Activated CD4-positive, alpha-beta T cell treated with anti-CD3 and anti-CD28 coated beads for 36 hours (primary cell): Measurements from ENCODE around the gene ZNF543. TPM values are rescaled to one million over a fixed set of nuclear protein-coding genes. Genes with fewer than 3 reads are reported as not detected.

ENCODE experiments used
- total RNA-seq, 2 experiments: library from RNA; stranded (reverse); gene quantifications; one replicate each; pipeline ENCODE4 v1.2.3, GENCODE V29; 2021

The ZNF543 gene
- total RNA-seq, 2 experiments from 2014 or later: 5.8 to 6.2 TPM

Other genes with a start within 250 kb of the ZNF543 start
- gene USP29, start 200.5 kb upstream of the ZNF543 start, total RNA-seq: not detected
- gene ZIM3, start 175.3 kb upstream of the ZNF543 start, total RNA-seq: not detected
- gene DUXA, start 153.0 kb upstream of the ZNF543 start, total RNA-seq: not detected
- gene ZNF264, start 129.0 kb upstream of the ZNF543 start, total RNA-seq: 10 to 100 TPM; 14.8 to 21.1 TPM
- under 1 TPM; 0.55 to 0.79 TPM for gene AURKC, start 89.4 kb upstream of the ZNF543 start, total RNA-seq
- 1 to 10 TPM; 6.4 to 7.1 TPM for gene ZNF805, start 79.8 kb upstream of the ZNF543 start, total RNA-seq
- gene ZNF460, start 40.0 kb upstream of the ZNF543 start, total RNA-seq: 10 to 100 TPM; 52.4 to 59.8 TPM
- 1 to 10 TPM; 6.2 TPM for gene ZNF304, start 30.8 kb downstream of the ZNF543 start, total RNA-seq
- gene TRAPPC2B, start 43.1 kb downstream of the ZNF543 start, total RNA-seq: 1 to 10 TPM; 3.2 to 6.1 TPM
- gene ZNF547, start 43.1 kb downstream of the ZNF543 start, total RNA-seq: 1 to 10 TPM; 1.5 to 1.7 TPM
- gene ZNF548, start 69.4 kb downstream of the ZNF543 start, total RNA-seq: 10 to 100 TPM; 15.1 to 20.3 TPM
- 1 to 10 TPM; 6.4 to 8.3 TPM for gene ZNF17, start 90.7 kb downstream of the ZNF543 start, total RNA-seq
- 10 to 100 TPM; 10.6 to 17.9 TPM for gene ZNF749, start 114.9 kb downstream of the ZNF543 start, total RNA-seq
- under 1 TPM; 0.09 to 0.16 TPM for gene VN1R1, start 136.7 kb downstream of the ZNF543 start, total RNA-seq
- 1 to 10 TPM; 6.5 to 7.5 TPM for gene ZNF772, start 157.1 kb downstream of the ZNF543 start, total RNA-seq
- gene ZNF419, start 167.3 kb downstream of the ZNF543 start, total RNA-seq: 1 to 10 TPM; 6.3 to 6.6 TPM
- 1 to 10 TPM; 5.9 to 6.5 TPM for gene ZNF773, start 179.5 kb downstream of the ZNF543 start, total RNA-seq
- 1 to 10 TPM; 3.7 to 4.6 TPM for gene ZNF549, start 206.9 kb downstream of the ZNF543 start, total RNA-seq
- 10 to 100 TPM; 11.8 to 11.9 TPM for gene ZNF550, start 239.4 kb downstream of the ZNF543 start, total RNA-seq